ENCODE measurements around the gene GSG1L. TPM values are rescaled to one million over a fixed set of nuclear protein-coding genes. Genes with fewer than 3 reads are reported as not detected.

Gene GSG1L
- total RNA-seq, 1 donor from 2014 or later = 0.60 TPM

GRCh38 chr16:28092721-28093384 is 29.3 kb upstream of the GSG1L start:
- DNase-seq (ENCODE audit: low read depth in 2 of 2) = no peak

- DNase-seq (ENCODE audit: low read depth in 2 of 2) = no peak
Measured at GRCh38 chr16:28091656-28092055, 28.1 kb upstream of the GSG1L start.

- peak in 1 of 2 donors; percentile 31 for DNase-seq (ENCODE audit: low read depth in 2 of 2)
Measured at GRCh38 chr16:28090646-28091377, 27.3 kb upstream of the GSG1L start.

- DNase-seq (ENCODE audit: low read depth in 2 of 2) = no peak
Measured at GRCh38 chr16:28089992-28090365, 26.5 kb upstream of the GSG1L start.

- DNase-seq (ENCODE audit: low read depth in 2 of 2) = no peak
Measured at GRCh38 chr16:28089205-28089991, 25.9 kb upstream of the GSG1L start.

- no peak for DNase-seq (ENCODE audit: low read depth in 2 of 2)
Measured at GRCh38 chr16:28087675-28088300, 24.3 kb upstream of the GSG1L start.

GRCh38 chr16:28087140-28087660 is 23.7 kb upstream of the GSG1L start:
- DNase-seq (ENCODE audit: low read depth in 2 of 2) = no peak

GRCh38 chr16:28086186-28087139 is 22.9 kb upstream of the GSG1L start:
- no peak for DNase-seq (ENCODE audit: low read depth in 2 of 2)

GRCh38 chr16:28085389-28086171 is 22.1 kb upstream of the GSG1L start:
- DNase-seq (ENCODE audit: low read depth in 2 of 2) = no peak

- DNase-seq (ENCODE audit: low read depth in 2 of 2) = no peak
Measured at GRCh38 chr16:28084209-28084608, 20.7 kb upstream of the GSG1L start.

GRCh38 chr16:28082624-28083023 is 19.1 kb upstream of the GSG1L start:
- no peak for DNase-seq (ENCODE audit: low read depth in 2 of 2)

- DNase-seq (ENCODE audit: low read depth in 2 of 2) = no peak
Measured at GRCh38 chr16:28081391-28081968, 18.0 kb upstream of the GSG1L start.

- DNase-seq (ENCODE audit: low read depth in 2 of 2) = no peak
Measured at GRCh38 chr16:28078261-28078660, 14.7 kb upstream of the GSG1L start.

- no peak for DNase-seq (ENCODE audit: low read depth in 2 of 2)
Measured at GRCh38 chr16:28073836-28074235, 10.3 kb upstream of the GSG1L start.

- no peak for DNase-seq (ENCODE audit: low read depth in 2 of 2)
Measured at GRCh38 chr16:28072087-28072486, 8.6 kb upstream of the GSG1L start.

GRCh38 chr16:28069971-28070794 is 6.7 kb upstream of the GSG1L start:
- DNase-seq (ENCODE audit: low read depth in 2 of 2) = no peak

- no peak for DNase-seq (ENCODE audit: low read depth in 2 of 2)
Measured at GRCh38 chr16:28068976-28069375, 5.5 kb upstream of the GSG1L start.

GRCh38 chr16:28067604-28068379 is 4.3 kb upstream of the GSG1L start:
- DNase-seq (ENCODE audit: low read depth in 2 of 2) = peak in 1 of 2 donors; percentile 36
